Activated T-helper 1 cell treated with Interleukin-2 at 50 U/mL for 16 hours (primary cell): ENCODE data around the gene JADE3.
"Not testable (repeated sequence)": the region's sequence is repeated elsewhere in the genome, so short reads cannot be mapped to it uniquely, and the experiment has no call there.

ENCODE experiments used
- DNase-seq: peaks from one replicate; pipeline ENCODE4 v3.0.0-alpha.2; 2020; ENCODE audit warnings: low read depth

JADE3 gene

GRCh38 chrX:46935295-46935694 lies 23.1 kb downstream of the JADE3 start:
- no peak for DNase-seq

- DNase-seq, result no peak
Observed at GRCh38 chrX:46938589-46938988, 26.4 kb downstream of the JADE3 start.

GRCh38 chrX:46941341-46941740 lies 29.1 kb downstream of the JADE3 start:
- DNase-seq, result no peak

GRCh38 chrX:46953137-46953527 lies 40.9 kb downstream of the JADE3 start:
- DNase-seq, result no peak

- no peak for DNase-seq
Observed at GRCh38 chrX:46953597-46953996, 41.4 kb downstream of the JADE3 start.

GRCh38 chrX:46954716-46955115 lies 42.5 kb downstream of the JADE3 start:
- DNase-seq, result no peak

GRCh38 chrX:46956589-46956988 lies 44.4 kb downstream of the JADE3 start:
- DNase-seq, result not testable (repeated sequence)

- no peak for DNase-seq
Observed at GRCh38 chrX:46957297-46957696, 45.1 kb downstream of the JADE3 start.

GRCh38 chrX:46959101-46959500 lies 46.9 kb downstream of the JADE3 start:
- DNase-seq, result no peak

GRCh38 chrX:46959985-46960700 lies 47.9 kb downstream of the JADE3 start:
- DNase-seq, result no peak

- no peak for DNase-seq
Observed at GRCh38 chrX:46961097-46961496, 48.9 kb downstream of the JADE3 start.

- no peak for DNase-seq
Observed at GRCh38 chrX:46961574-46962283, 49.5 kb downstream of the JADE3 start.

- DNase-seq, result no peak
Observed at GRCh38 chrX:46965125-46965758, 53.0 kb downstream of the JADE3 start.

GRCh38 chrX:46967547-46967946 lies 55.3 kb downstream of the JADE3 start:
- DNase-seq, result no peak

GRCh38 chrX:46977046-46977445 lies 64.8 kb downstream of the JADE3 start:
- DNase-seq, result not testable (repeated sequence)

- peak; percentile 35 for DNase-seq
Observed at GRCh38 chrX:46978341-46979291, 66.4 kb downstream of the JADE3 start.

GRCh38 chrX:46984705-46985104 lies 72.5 kb downstream of the JADE3 start:
- DNase-seq, result no peak

- no peak for DNase-seq
Observed at GRCh38 chrX:46989548-46989947, 77.3 kb downstream of the JADE3 start.

GRCh38 chrX:46991664-46992063 lies 79.4 kb downstream of the JADE3 start:
- DNase-seq, result no peak

GRCh38 chrX:46992070-46992469 lies 79.8 kb downstream of the JADE3 start:
- DNase-seq, result no peak

GRCh38 chrX:46994096-46994495 lies 81.9 kb downstream of the JADE3 start:
- DNase-seq, result no peak

- DNase-seq, result no peak
Observed at GRCh38 chrX:47012131-47012530, 99.9 kb downstream of the JADE3 start.
